NCI-H774 (cell line): ENCODE measurements around the gene IGF1R.
"Not testable (repeated sequence)": the region's sequence is repeated elsewhere in the genome, so short reads cannot be mapped to it uniquely, and the experiment has no call there.

ENCODE experiments used
- DNase-seq: peaks from one replicate; lab custom pipeline; 2025; lab: John Stamatoyannopoulos, UW

IGF1R gene

GRCh38 chr15:98960555-98961050, 312.3 kb downstream of the IGF1R start:
- DNase-seq: no peak

- no peak for DNase-seq
Observed at GRCh38 chr15:98963444-98963843, 315.1 kb downstream of the IGF1R start.

- no peak for DNase-seq
Observed at GRCh38 chr15:98964466-98965133, 316.3 kb downstream of the IGF1R start.

GRCh38 chr15:98965134-98965491, 316.8 kb downstream of the IGF1R start:
- not testable (repeated sequence) for DNase-seq

GRCh38 chr15:98965597-98965996, 317.3 kb downstream of the IGF1R start:
- DNase-seq: no peak

- DNase-seq: no peak
Observed at GRCh38 chr15:98966091-98966787, 317.9 kb downstream of the IGF1R start.

- DNase-seq: no peak
Observed at GRCh38 chr15:98967096-98967495, 318.8 kb downstream of the IGF1R start.

GRCh38 chr15:98967916-98968315, 319.6 kb downstream of the IGF1R start:
- no peak for DNase-seq

- DNase-seq: no peak
Observed at GRCh38 chr15:98968576-98968975, 320.2 kb downstream of the IGF1R start.

GRCh38 chr15:98969126-98969735, 320.9 kb downstream of the IGF1R start:
- no peak for DNase-seq

GRCh38 chr15:98970799-98971198, 322.5 kb downstream of the IGF1R start:
- DNase-seq: no peak

- DNase-seq: no peak
Observed at GRCh38 chr15:98976500-98976899, 328.2 kb downstream of the IGF1R start.

- DNase-seq: no peak
Observed at GRCh38 chr15:98977441-98977840, 329.1 kb downstream of the IGF1R start.

- DNase-seq: no peak
Observed at GRCh38 chr15:98978153-98978552, 329.8 kb downstream of the IGF1R start.

GRCh38 chr15:98980899-98981228, 332.5 kb downstream of the IGF1R start:
- DNase-seq: no peak

- no peak for DNase-seq
Observed at GRCh38 chr15:98981851-98982722, 333.7 kb downstream of the IGF1R start.

GRCh38 chr15:98983334-98983733, 335.0 kb downstream of the IGF1R start:
- peak; percentile 24 for DNase-seq

GRCh38 chr15:98986281-98986680, 337.9 kb downstream of the IGF1R start:
- no peak for DNase-seq

- no peak for DNase-seq
Observed at GRCh38 chr15:98994892-98995291, 346.6 kb downstream of the IGF1R start.

GRCh38 chr15:98996169-98996568, 347.8 kb downstream of the IGF1R start:
- no peak for DNase-seq

- DNase-seq: no peak
Observed at GRCh38 chr15:98996624-98997023, 348.3 kb downstream of the IGF1R start.

- no peak for DNase-seq
Observed at GRCh38 chr15:98997312-98997711, 349.0 kb downstream of the IGF1R start.
